Measurements from ENCODE around the gene PEAK1. TPM values are rescaled to one million over a fixed set of nuclear protein-coding genes. Genes with fewer than 3 reads are reported as not detected.

PEAK1 gene
- polyA plus RNA-seq, 1 donor (not counting 4 experiments of a cell fraction or from before 2014, with no cell fraction given): 5.9 TPM

GRCh38 chr15:77163781-77164384, 256.0 kb downstream of the PEAK1 start:
- no peak for FAIRE-seq
- no peak overlapping the region for H2AFZ ChIP-seq (ENCODE audit: control insufficient read depth, low read length)
- peaks cover 5% of the 10 kb centered on the region for H3K4me1 ChIP-seq (ENCODE audit: control insufficient read depth, extremely low read depth, insufficient read depth, low read length)
- DNase-seq (ENCODE audit: low read depth, low spot score): no peak
- no peak overlapping the region for H3K9ac ChIP-seq (ENCODE audit: control insufficient read depth, extremely low read depth, insufficient read depth, low read length)
- no peak overlapping the region for H3K4me3 ChIP-seq (ENCODE audit: control insufficient read depth in 2 of 3, extremely low read depth in 1 of 3, insufficient read depth in 2 of 3, low read depth in 1 of 3, low read length in 3 of 3)
- H3K27ac ChIP-seq (ENCODE audit: control insufficient read depth, insufficient read depth, low read length): no peak overlapping the region
- H3K9me3 ChIP-seq (ENCODE audit: control insufficient read depth, low read depth, low read length): no peaks in the 10 kb centered on the region
- no peak for TF ChIP-seq CTCF (optimal IDR thresholded peaks at IDR 0.05 in 1 of 3, IDR thresholded peaks at IDR 0.05 in 1 of 3, conservative IDR thresholded peaks at IDR 0.05 in 1 of 3; ENCODE audit: extremely low read depth in 1 of 3, insufficient read depth in 2 of 3, low read length in 3 of 3)
- no peak for TF ChIP-seq EZH2 (IDR thresholded peaks at IDR 0.05; ENCODE audit: low read length)
- H3K4me2 ChIP-seq (ENCODE audit: control insufficient read depth, extremely low read depth, insufficient read depth, low read depth, low read length): no peak overlapping the region
- dilution Hi-C loops (cut with MboI; ENCODE audit: extremely low pct_ligation_motif_present, low sequenced_read_pairs): no loop called here
- no peaks in the 10 kb centered on the region for H3K79me2 ChIP-seq (ENCODE audit: control insufficient read depth, insufficient read depth, low read length)
- no peaks in the 10 kb centered on the region for H3K27me3 ChIP-seq (ENCODE audit: control insufficient read depth, extremely low read depth, insufficient read depth, low read length)
- no peaks in the 10 kb centered on the region for H4K20me1 ChIP-seq (ENCODE audit: control insufficient read depth, extremely low read depth, insufficient read depth, low read length)
- H3K9me1 ChIP-seq (ENCODE audit: control insufficient read depth, extremely low read depth, insufficient read depth, low read length): no peaks in the 10 kb centered on the region
- H3K36me3 ChIP-seq (ENCODE audit: control insufficient read depth in 2 of 2, extremely low read depth in 1 of 2, insufficient read depth in 2 of 2, low read length in 2 of 2): no peaks in the 10 kb centered on the region

- no peaks in the 10 kb centered on the region for H3K4me1 ChIP-seq (ENCODE audit: control insufficient read depth, extremely low read depth, insufficient read depth, low read length)
- no peaks in the 10 kb centered on the region for H3K36me3 ChIP-seq (ENCODE audit: control insufficient read depth in 2 of 2, extremely low read depth in 1 of 2, insufficient read depth in 2 of 2, low read length in 2 of 2)
- H3K9ac ChIP-seq (ENCODE audit: control insufficient read depth, extremely low read depth, insufficient read depth, low read length): no peak overlapping the region
- no peaks in the 10 kb centered on the region for H3K27me3 ChIP-seq (ENCODE audit: control insufficient read depth, extremely low read depth, insufficient read depth, low read length)
- H3K27ac ChIP-seq (ENCODE audit: control insufficient read depth, insufficient read depth, low read length): no peak overlapping the region
- dilution Hi-C loops (cut with MboI; ENCODE audit: extremely low pct_ligation_motif_present, low sequenced_read_pairs): no loop called here
- TF ChIP-seq EZH2 (IDR thresholded peaks at IDR 0.05; ENCODE audit: low read length): no peak
- TF ChIP-seq CTCF (optimal IDR thresholded peaks at IDR 0.05 in 1 of 3, IDR thresholded peaks at IDR 0.05 in 1 of 3, conservative IDR thresholded peaks at IDR 0.05 in 1 of 3; ENCODE audit: extremely low read depth in 1 of 3, insufficient read depth in 2 of 3, low read length in 3 of 3): no peak
- FAIRE-seq (no peak), DNase-seq (ENCODE audit: low read depth, low spot score) (no peak)
- H3K4me3 ChIP-seq (ENCODE audit: control insufficient read depth in 2 of 3, extremely low read depth in 1 of 3, insufficient read depth in 2 of 3, low read depth in 1 of 3, low read length in 3 of 3): no peak overlapping the region
- H4K20me1 ChIP-seq (ENCODE audit: control insufficient read depth, extremely low read depth, insufficient read depth, low read length): no peaks in the 10 kb centered on the region
- H2AFZ ChIP-seq (ENCODE audit: control insufficient read depth, low read length): no peak overlapping the region
- no peaks in the 10 kb centered on the region for H3K9me3 ChIP-seq (ENCODE audit: control insufficient read depth, low read depth, low read length)
- no peak overlapping the region for H3K4me2 ChIP-seq (ENCODE audit: control insufficient read depth, extremely low read depth, insufficient read depth, low read depth, low read length)
- no peaks in the 10 kb centered on the region for H3K79me2 ChIP-seq (ENCODE audit: control insufficient read depth, insufficient read depth, low read length)
- no peaks in the 10 kb centered on the region for H3K9me1 ChIP-seq (ENCODE audit: control insufficient read depth, extremely low read depth, insufficient read depth, low read length)
Observed at GRCh38 chr15:77162872-77163633, 256.9 kb downstream of the PEAK1 start.

All from keratinocyte (primary cell).